Suprapubic skin (tissue), 4 donors: Measurements from ENCODE around the gene FH.

Source experiments
- EP300 ChIP-seq: sonication (generic); formaldehyde crosslinking; IDR thresholded peaks from one replicate; pipeline ENCODE4 v1.6.1; 2017; ENCODE audit warnings: antibody characterized with exemption
- POLR2A ChIP-seq, 2 donors: fragments of 450-650 bp; IDR thresholded peaks; one replicate each; pipeline ENCODE4 v1.6.1; 2017; ENCODE audit warnings: antibody characterized with exemption in 2 of 2, mild to moderate bottlenecking in 2 of 2, moderate library complexity in 2 of 2
- POLR2AphosphoS5 ChIP-seq, 3 donors: sonication (generic); formaldehyde crosslinking; IDR thresholded peaks; one replicate each; pipeline ENCODE4 v1.6.1; 2017; ENCODE audit warnings: antibody characterized with exemption in 3 of 3
- TF ChIP-seq, protein P1 (sequence below), 2 donors: fragments of 200-600 bp in 1 of 2; fragments of 450-650 bp in 1 of 2; sonication (generic) in 1 of 2; IDR thresholded peaks; one replicate each; pipeline ENCODE4 v1.5.1; 2016 to 2019; ENCODE audit warnings: antibody characterized with exemption in 2 of 2, mild to moderate bottlenecking in 1 of 2, moderate library complexity in 1 of 2

DNA sequence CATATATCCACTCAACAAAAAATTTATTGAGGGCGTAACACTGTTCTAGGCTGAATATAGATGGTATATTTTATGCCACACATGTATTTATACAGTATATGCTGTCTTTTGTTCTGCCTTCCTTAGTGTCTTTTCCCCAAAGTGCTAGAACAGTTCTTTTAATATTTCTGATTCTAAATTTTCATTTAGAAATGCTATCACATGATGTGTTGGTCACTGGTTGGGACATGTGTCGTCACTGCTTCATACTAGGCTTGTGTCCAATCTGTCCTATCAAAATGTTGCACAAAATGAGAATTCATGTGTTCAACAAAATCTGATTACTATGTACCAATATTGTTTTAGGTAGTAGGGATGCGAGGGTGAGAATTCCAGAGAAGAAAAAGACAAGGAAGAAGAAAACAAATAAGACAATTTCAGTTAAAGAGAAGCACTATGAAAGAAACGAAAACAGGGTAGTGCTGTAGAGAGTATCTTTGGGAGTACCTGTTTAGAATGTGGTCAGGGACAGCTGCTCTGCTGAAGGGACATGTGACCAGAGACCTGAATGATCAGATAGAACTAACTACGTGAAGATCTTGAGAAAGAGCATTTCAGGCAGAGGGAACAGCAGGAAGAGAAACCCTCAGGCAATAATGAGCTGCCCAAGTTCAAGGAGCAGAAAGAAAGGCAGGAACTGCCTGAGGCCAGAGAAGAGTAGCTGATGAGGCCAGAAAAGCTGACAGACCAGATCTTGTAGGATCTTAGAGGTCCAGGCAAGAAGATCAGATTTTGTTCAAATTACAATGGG is 14.0 kb upstream of the FH start:
- TF ChIP-seq, protein P1, sequence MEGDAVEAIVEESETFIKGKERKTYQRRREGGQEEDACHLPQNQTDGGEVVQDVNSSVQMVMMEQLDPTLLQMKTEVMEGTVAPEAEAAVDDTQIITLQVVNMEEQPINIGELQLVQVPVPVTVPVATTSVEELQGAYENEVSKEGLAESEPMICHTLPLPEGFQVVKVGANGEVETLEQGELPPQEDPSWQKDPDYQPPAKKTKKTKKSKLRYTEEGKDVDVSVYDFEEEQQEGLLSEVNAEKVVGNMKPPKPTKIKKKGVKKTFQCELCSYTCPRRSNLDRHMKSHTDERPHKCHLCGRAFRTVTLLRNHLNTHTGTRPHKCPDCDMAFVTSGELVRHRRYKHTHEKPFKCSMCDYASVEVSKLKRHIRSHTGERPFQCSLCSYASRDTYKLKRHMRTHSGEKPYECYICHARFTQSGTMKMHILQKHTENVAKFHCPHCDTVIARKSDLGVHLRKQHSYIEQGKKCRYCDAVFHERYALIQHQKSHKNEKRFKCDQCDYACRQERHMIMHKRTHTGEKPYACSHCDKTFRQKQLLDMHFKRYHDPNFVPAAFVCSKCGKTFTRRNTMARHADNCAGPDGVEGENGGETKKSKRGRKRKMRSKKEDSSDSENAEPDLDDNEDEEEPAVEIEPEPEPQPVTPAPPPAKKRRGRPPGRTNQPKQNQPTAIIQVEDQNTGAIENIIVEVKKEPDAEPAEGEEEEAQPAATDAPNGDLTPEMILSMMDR (IDR thresholded peaks at IDR 0.05) = no peak
- no peak for TF ChIP-seq POLR2A (IDR thresholded peaks at IDR 0.05)
- TF ChIP-seq POLR2AphosphoS5 (IDR thresholded peaks at IDR 0.05) = no peak
- no peak for TF ChIP-seq EP300
